Large intestine (tissue), 1 donor: Measurements from ENCODE around the gene TBR1. TPM values are rescaled to one million over a fixed set of nuclear protein-coding genes. Genes with fewer than 3 reads are reported as not detected.

Source experiments
- polyA plus RNA-seq: library from polyadenylated mRNA; unstranded; fragments of 120-200 nt; gene quantifications from one replicate; pipeline ENCODE4 v1.2.1, GENCODE V29; 2013

Gene TBR1
- polyA plus RNA-seq, 1 donor: 0.01 TPM

Other genes with a start within 250 kb of the TBR1 start
- 35.9 TPM for gene PSMD14, start 107.9 kb upstream of the TBR1 start, polyA plus RNA-seq
- 0.82 TPM for gene SLC4A10, start 208.1 kb downstream of the TBR1 start, polyA plus RNA-seq